Activated naive CD8-positive, alpha-beta T cell treated with anti-CD3 and anti-CD28 coated beads, Interleukin-2, amount 10 ng/mL, durations not matched to agents 7 days and 5 days (primary cell): ENCODE measurements around the gene SSH3. TPM values are rescaled to one million over a fixed set of nuclear protein-coding genes. Genes with fewer than 3 reads are reported as not detected.
A peak's percentile ranks its signal among the peaks of the same experiment; 100 is the strongest.

Experiments
- ATAC-seq: fragments of 150-1000 bp; cut with Tn5 transposase; one replicate; pipeline ENCODE4 v1.10.0; 2021; ENCODE audit warnings: low read depth, moderate library complexity
- POLR2A ChIA-PET: fragments of 350-600 bp; sonication (Branson Sonifier 250); formaldehyde crosslinking; loops from one replicate; lab custom pipeline; 2021; ENCODE audit warnings: antibody characterized with exemption; lab: Charles Lee
- DNase-seq: peaks from one replicate; pipeline ENCODE4 v3.0.0; 2021
- H3K27ac Mint-ChIP-seq: one replicate; pipeline ENCODE4 v1.8.0; 2022; ENCODE audit warnings: mild to moderate bottlenecking, mixed read lengths
- H3K27me3 Mint-ChIP-seq: one replicate; pipeline ENCODE4 v1.8.0; 2022; ENCODE audit warnings: mild to moderate bottlenecking, moderate library complexity, mixed read lengths
- H3K36me3 Mint-ChIP-seq: one replicate; pipeline ENCODE4 v1.8.0; 2021; ENCODE audit warnings: mild to moderate bottlenecking, mixed read lengths
- H3K4me1 Mint-ChIP-seq: one replicate; pipeline ENCODE4 v1.8.0; 2021; ENCODE audit warnings: mixed read lengths
- H3K4me3 Mint-ChIP-seq: one replicate; pipeline ENCODE4 v1.8.0; 2022; ENCODE audit warnings: mild to moderate bottlenecking, moderate library complexity, mixed read lengths
- H3K9me3 Mint-ChIP-seq: one replicate; pipeline ENCODE4 v1.8.0; 2021; ENCODE audit warnings: mixed read lengths
- total RNA-seq, 2 experiments: library from RNA; stranded (reverse); gene quantifications; one replicate each; pipeline ENCODE4 v1.2.3, GENCODE V29; 2021

The SSH3 gene
- total RNA-seq, 2 experiments from 2014 or later = 24.6 to 27.0 TPM

GRCh38 chr11:67298786-67299185 lies 4.5 kb upstream of the SSH3 start:
- DNase-seq (no peak), ATAC-seq (no peak)
- H3K4me3 Mint-ChIP-seq = no peak overlapping the region
- H3K4me1 Mint-ChIP-seq = peaks cover 13% of the 10 kb centered on the region
- POLR2A ChIA-PET = interaction anchor here (0.7 to 1.5 kb wide), 4 partner anchors 9 to 146 kb away, joined by 3 to 6 read pairs (median 4); partner anchors contain the start of gene ANKRD13D
- no peak overlapping the region for H3K27ac Mint-ChIP-seq
- H3K36me3 Mint-ChIP-seq = peaks cover 51% of the 10 kb centered on the region
- H3K9me3 Mint-ChIP-seq = peaks cover 7% of the 10 kb centered on the region
- no peaks in the 10 kb centered on the region for H3K27me3 Mint-ChIP-seq

GRCh38 chr11:67299471-67300191 lies 3.7 kb upstream of the SSH3 start:
- Mint-ChIP-seq H3K4me3 (no peak overlapping the region), H3K4me1 (peaks cover 10% of the 10 kb centered on the region), H3K27ac (no peak overlapping the region), H3K36me3 (peaks cover 43% of the 10 kb centered on the region), H3K9me3 (peaks cover 7% of the 10 kb centered on the region), H3K27me3 (no peaks in the 10 kb centered on the region)
- POLR2A ChIA-PET = interaction anchor here (1.0 to 1.7 kb wide), 4 partner anchors 10 to 146 kb away, joined by 3 to 6 read pairs (median 4); partner anchors contain the start of gene ANKRD13D
- no peak for ATAC-seq
- DNase-seq = no peak

GRCh38 chr11:67300256-67300755 lies 3.0 kb upstream of the SSH3 start:
- Mint-ChIP-seq H3K9me3 (peaks cover 7% of the 10 kb centered on the region), H3K4me3 (no peak overlapping the region), H3K4me1 (peaks cover 14% of the 10 kb centered on the region), H3K27ac (no peak overlapping the region), H3K27me3 (no peaks in the 10 kb centered on the region), H3K36me3 (peaks cover 36% of the 10 kb centered on the region)
- DNase-seq = no peak
- no peak for ATAC-seq
- POLR2A ChIA-PET = interaction anchor here (1.2 to 5.6 kb wide), 3 partner anchors 11 to 17 kb away, joined by 3 to 66 read pairs (median 5); partner anchors contain the start of gene ANKRD13D

- Mint-ChIP-seq H3K27ac (no peak overlapping the region), H3K27me3 (no peaks in the 10 kb centered on the region), H3K4me1 (peaks cover 14% of the 10 kb centered on the region), H3K9me3 (peaks cover 7% of the 10 kb centered on the region), H3K4me3 (no peak overlapping the region), H3K36me3 (peaks cover 31% of the 10 kb centered on the region)
- ATAC-seq (no peak), DNase-seq (no peak)
- POLR2A ChIA-PET = interaction anchor here (1.1 to 5.6 kb wide), 4 partner anchors 12 to 23 kb away, joined by 3 to 66 read pairs (median 6); partner anchors contain the start of gene ANKRD13D
Observed at GRCh38 chr11:67300756-67301312, 2.5 kb upstream of the SSH3 start.

GRCh38 chr11:67301313-67301921 lies 1.9 kb upstream of the SSH3 start:
- DNase-seq (peak; percentile 35), ATAC-seq (no peak)
- H3K4me1 Mint-ChIP-seq = peaks cover 11% of the 10 kb centered on the region
- peaks cover 25% of the 10 kb centered on the region for H3K36me3 Mint-ChIP-seq
- H3K27ac Mint-ChIP-seq = no peak overlapping the region
- POLR2A ChIA-PET = interaction anchor here (0.6 to 5.6 kb wide), 6 partner anchors 12 to 1798 kb away, joined by 3 to 66 read pairs (median 6); partner anchors contain the start of genes ANKRD13D and GRK2
- H3K4me3 Mint-ChIP-seq = no peak overlapping the region
- H3K9me3 Mint-ChIP-seq = peaks cover 2% of the 10 kb centered on the region
- H3K27me3 Mint-ChIP-seq = no peaks in the 10 kb centered on the region

GRCh38 chr11:67301951-67302516 lies 1.3 kb upstream of the SSH3 start:
- DNase-seq (peak; percentile 36), ATAC-seq (no peak)
- peak overlapping the region; percentile 60 for H3K4me3 Mint-ChIP-seq
- peaks cover 10% of the 10 kb centered on the region for H3K4me1 Mint-ChIP-seq
- H3K9me3 Mint-ChIP-seq = no peaks in the 10 kb centered on the region
- POLR2A ChIA-PET = interaction anchor here (0.6 to 5.6 kb wide), 11 partner anchors 9 to 1798 kb away, joined by 4 to 66 read pairs (median 8); partner anchors contain the start of genes ANKRD13D, GRK2 and POLD4
- H3K36me3 Mint-ChIP-seq = peaks cover 19% of the 10 kb centered on the region
- no peaks in the 10 kb centered on the region for H3K27me3 Mint-ChIP-seq
- H3K27ac Mint-ChIP-seq = peak overlapping the region; percentile 75

GRCh38 chr11:67302571-67303131 lies 679 bp upstream of the SSH3 start:
- peak overlapping the region; percentile 60 for H3K4me3 Mint-ChIP-seq
- POLR2A ChIA-PET = interaction anchor here (0.8 to 5.6 kb wide), 14 partner anchors 10 to 63 kb away, joined by 3 to 66 read pairs (median 8); partner anchors contain the start of genes ANKRD13D, GRK2 and POLD4
- ATAC-seq (peak; percentile 31), DNase-seq (peak; percentile 32)
- no peaks in the 10 kb centered on the region for H3K9me3 Mint-ChIP-seq
- no peaks in the 10 kb centered on the region for H3K27me3 Mint-ChIP-seq
- H3K4me1 Mint-ChIP-seq = peaks cover 10% of the 10 kb centered on the region
- peaks cover 15% of the 10 kb centered on the region for H3K36me3 Mint-ChIP-seq
- H3K27ac Mint-ChIP-seq = peak overlapping the region; percentile 75

GRCh38 chr11:67303835-67304411 lies 593 bp downstream of the SSH3 start:
- no peak overlapping the region for H3K27ac Mint-ChIP-seq
- no peaks in the 10 kb centered on the region for H3K27me3 Mint-ChIP-seq
- POLR2A ChIA-PET = interaction anchor here (0.7 to 5.6 kb wide), 15 partner anchors 10 to 51 kb away, joined by 3 to 66 read pairs (median 7); partner anchors contain the start of genes ANKRD13D, GRK2 and POLD4
- peak; percentile 31 for ATAC-seq
- peaks cover 3% of the 10 kb centered on the region for H3K36me3 Mint-ChIP-seq
- H3K9me3 Mint-ChIP-seq = no peaks in the 10 kb centered on the region
- peak; percentile 64 for DNase-seq
- H3K4me3 Mint-ChIP-seq = peak overlapping the region; percentile 68
- H3K4me1 Mint-ChIP-seq = peaks cover 5% of the 10 kb centered on the region

- Mint-ChIP-seq H3K27ac (peak overlapping the region; percentile 42), H3K4me3 (peak overlapping the region; percentile 68), H3K36me3 (no peaks in the 10 kb centered on the region), H3K9me3 (no peaks in the 10 kb centered on the region), H3K27me3 (no peaks in the 10 kb centered on the region), H3K4me1 (peaks cover 5% of the 10 kb centered on the region)
- ATAC-seq (no peak), DNase-seq (no peak)
- POLR2A ChIA-PET = interaction anchor here (1.2 to 5.6 kb wide), 6 partner anchors 9 to 42 kb away, joined by 3 to 66 read pairs (median 6); partner anchors contain the start of gene ANKRD13D
Observed at GRCh38 chr11:67304511-67305113, 1.3 kb downstream of the SSH3 start.

- Mint-ChIP-seq H3K9me3 (no peaks in the 10 kb centered on the region), H3K36me3 (no peaks in the 10 kb centered on the region), H3K27ac (no peak overlapping the region), H3K4me3 (no peak overlapping the region), H3K27me3 (no peaks in the 10 kb centered on the region), H3K4me1 (peaks cover 6% of the 10 kb centered on the region)
- DNase-seq = no peak
- no peak for ATAC-seq
- POLR2A ChIA-PET = no interaction called here
Observed at GRCh38 chr11:67306769-67307544, 3.6 kb downstream of the SSH3 start.

GRCh38 chr11:67307545-67308001 lies 4.2 kb downstream of the SSH3 start:
- POLR2A ChIA-PET = interaction anchor here (1.1 to 2.0 kb wide), 2 partner anchors 20 to 36 kb away, joined by 3 to 7 read pairs; no protein-coding TSS in a partner anchor
- DNase-seq = no peak
- no peak overlapping the region for H3K27ac Mint-ChIP-seq
- ATAC-seq = no peak
- H3K9me3 Mint-ChIP-seq = no peaks in the 10 kb centered on the region
- H3K4me1 Mint-ChIP-seq = peaks cover 9% of the 10 kb centered on the region
- H3K36me3 Mint-ChIP-seq = no peaks in the 10 kb centered on the region
- no peak overlapping the region for H3K4me3 Mint-ChIP-seq
- H3K27me3 Mint-ChIP-seq = no peaks in the 10 kb centered on the region
